HepG2 (cell line): ENCODE measurements around the gene GZF1. TPM values are rescaled to one million over a fixed set of nuclear protein-coding genes. Genes with fewer than 3 reads are reported as not detected.
A peak's percentile ranks its signal among the peaks of the same experiment; 100 is the strongest.

Source experiments
- ATAD3A ChIP-seq: sonication (generic); formaldehyde crosslinking; IDR thresholded peaks from 2 replicates; pipeline ENCODE4 v1.4.0; 2020; ENCODE audit warnings: missing genetic modification reagents
- ATF7-NPFF ChIP-seq: sonication (generic); formaldehyde crosslinking; IDR thresholded peaks from 2 replicates; pipeline ENCODE4 v1.8.1; 2023; ENCODE audit warnings: mild to moderate bottlenecking, low read depth, missing genetic modification reagents, moderate library complexity
- BRCA1 ChIP-seq: sonication (generic); formaldehyde crosslinking; IDR thresholded peaks from 2 replicates; pipeline ENCODE4 v1.4.0; 2020; ENCODE audit warnings: missing genetic modification reagents
- CAMTA2 ChIP-seq: sonication (generic); formaldehyde crosslinking; IDR thresholded peaks from 2 replicates; pipeline ENCODE4 v1.4.0; 2020; ENCODE audit warnings: mild to moderate bottlenecking, missing genetic modification reagents, borderline replicate concordance
- DDIT3 ChIP-seq: sonication (generic); formaldehyde crosslinking; IDR thresholded peaks from 2 replicates; pipeline ENCODE4 v1.4.0; 2020; ENCODE audit warnings: mild to moderate bottlenecking, missing genetic modification reagents
- FOXA1 ChIP-seq, 2 experiments: fragments of 450-650 bp in 1 of 2; sonication (generic) in 1 of 2; formaldehyde crosslinking in 1 of 2; IDR thresholded peaks; 2 replicates each; pipeline versions ENCODE4 v1.4.0 to v1.6.1; 2016 to 2020; ENCODE audit warnings: missing genetic modification reagents in 1 of 2
- LCORL ChIP-seq, 2 experiments: fragments of 450-650 bp in 1 of 2; sonication (generic) in 1 of 2; formaldehyde crosslinking in 1 of 2; IDR thresholded peaks; 2 replicates each; pipeline versions ENCODE4 v1.5.0 to v1.6.1; 2017 to 2020; ENCODE audit warnings: antibody characterized with exemption in 1 of 2, missing genetic modification reagents in 1 of 2
- PBX2 ChIP-seq: IDR thresholded peaks from 2 replicates; pipeline ENCODE4 v1.6.1; 2016; ENCODE audit warnings: control low read depth
- SAFB2 ChIP-seq: sonication (generic); formaldehyde crosslinking; IDR thresholded peaks from 2 replicates; pipeline ENCODE4 v1.5.1; 2020; ENCODE audit warnings: missing genetic modification reagents, low read depth, mild to moderate bottlenecking, borderline replicate concordance
- SNRNP70 ChIP-seq: fragments of 200-400 bp; formaldehyde crosslinking; IDR thresholded peaks from 2 replicates; pipeline ENCODE4 v1.6.1; 2017; ENCODE audit warnings: mild to moderate bottlenecking, low read depth, low read length, moderate library complexity
- SP5 ChIP-seq: IDR thresholded peaks from 2 replicates; pipeline ENCODE4 v1.6.1; 2016; ENCODE audit warnings: low read depth, borderline replicate concordance
- ZFP36 ChIP-seq: fragments of 150-350 bp; IDR thresholded peaks from 2 replicates; pipeline ENCODE4 v1.6.1; 2018; ENCODE audit warnings: borderline replicate concordance, low read length, low read depth; ENCODE audit not compliant: partially characterized antibody
- ZMAT5 ChIP-seq: sonication (generic); formaldehyde crosslinking; IDR thresholded peaks from 2 replicates; pipeline ENCODE4 v1.5.0; 2020; ENCODE audit warnings: mild to moderate bottlenecking, low read depth, missing genetic modification reagents, borderline replicate concordance
- ZNF205 ChIP-seq: IDR thresholded peaks from 2 replicates; pipeline ENCODE4 v1.6.1; 2018; ENCODE audit warnings: missing biosample characterization, missing genetic modification reagents
- ZNF460 ChIP-seq: sonication (generic); formaldehyde crosslinking; IDR thresholded peaks from 2 replicates; pipeline ENCODE4 v1.5.1; 2020; ENCODE audit warnings: missing genetic modification reagents, mild to moderate bottlenecking, borderline replicate concordance
- ZNF512 ChIP-seq: sonication (generic); formaldehyde crosslinking; IDR thresholded peaks from 2 replicates; pipeline ENCODE4 v1.4.0; 2020; ENCODE audit warnings: mild to moderate bottlenecking, missing genetic modification reagents
- ZNF607 ChIP-seq: sonication (generic); formaldehyde crosslinking; IDR thresholded peaks from 2 replicates; pipeline ENCODE4 v1.5.1; 2020; ENCODE audit warnings: missing genetic modification reagents, mild to moderate bottlenecking, borderline replicate concordance
- ZNF609 ChIP-seq: sonication (generic); formaldehyde crosslinking; IDR thresholded peaks from 2 replicates; pipeline ENCODE4 v1.4.0; 2020; ENCODE audit warnings: mild to moderate bottlenecking, missing genetic modification reagents, borderline replicate concordance
- ZSCAN20 ChIP-seq: sonication (generic); formaldehyde crosslinking; IDR thresholded peaks from 2 replicates; pipeline ENCODE4 v1.4.0; 2020; ENCODE audit warnings: missing genetic modification reagents, mild to moderate bottlenecking, borderline replicate concordance
- polyA plus RNA-seq, 8 experiments: library from polyadenylated mRNA; depleted of rRNA in 3 of 8; stranded (reverse) in 7 of 8; unstranded in 1 of 8; fragments of >200 nt; fragmentation: Illumina TruSeq in 4 of 8; extraction: Trizol in 4 of 8; gene quantifications; 2 replicates each; pipeline versions ENCODE4 v1.2.1 to v1.2.3, GENCODE V29; 2011 to 2016; ENCODE audit warnings: low read depth in 4 of 8, missing spikeins in 1 of 8, mixed read lengths in 1 of 8; ENCODE audit not compliant: insufficient read depth in 1 of 8
- total RNA-seq, 5 experiments: library from RNA; depleted of rRNA; stranded (reverse); fragments of >200 nt; fragmentation: Illumina TruSeq; extraction: Trizol; gene quantifications; 2 replicates each; pipeline ENCODE4 v1.2.3, GENCODE V29; 2016; ENCODE audit warnings: low read depth in 1 of 5

Gene GZF1
- total and polyA plus RNA-seq, 2 of the 13 experiments (the other 11 are each of a cell fraction or from before 2014, with no cell fraction given): 16.9 to 26.0 TPM

- TF ChIP-seq ZNF512 (peak; percentile 59; the same call in 1 of the 2 replicates), PBX2 (peak; percentile 79), ATAD3A (CRISPR knock-in tag) (no peak), FOXA1 (IDR thresholded peaks at IDR 0.05) (no peak), FOXA1 (CRISPR knock-in tag; IDR thresholded peaks at IDR 0.05) (no peak), SNRNP70 (no peak), ZNF460 (CRISPR knock-in tag) (no peak), ZSCAN20 (CRISPR knock-in tag) (no peak; the same call in 1 of the 2 replicates), ATF7-NPFF (peak; percentile 93), BRCA1 (CRISPR knock-in tag) (peak; percentile 86), SP5 (peak; percentile 68), SAFB2 (CRISPR knock-in tag) (no peak), ZMAT5 (CRISPR knock-in tag) (no peak), DDIT3 (CRISPR knock-in tag) (no peak), ZFP36 (no peak), ZNF607 (CRISPR knock-in tag) (peak; percentile 90; the same call in 1 of the 2 replicates), CAMTA2 (CRISPR knock-in tag) (peak; percentile 55; the same call in 1 of the 2 replicates), ZNF609 (CRISPR knock-in tag) (peak; percentile 46; the same call in 1 of the 2 replicates), LCORL (IDR thresholded peaks at IDR 0.05) (no peak), LCORL (CRISPR knock-in tag; IDR thresholded peaks at IDR 0.05) (peak; percentile 80), ZNF205 (peak; percentile 91)
Measured at GRCh38 chr20:23357767-23358562, 4.0 kb upstream of the GZF1 start (continued).
